Fibroblast of the aortic adventitia (primary cell): ENCODE data around the gene PCBP3. TPM values are rescaled to one million over a fixed set of nuclear protein-coding genes. Genes with fewer than 3 reads are reported as not detected.
"Not testable (repeated sequence)": the region's sequence is repeated elsewhere in the genome, so short reads cannot be mapped to it uniquely, and the experiment has no call there.

Source experiments
- DNase-seq: peaks from one replicate; pipeline ENCODE4 v3.0.0-alpha.2; 2010; ENCODE audit warnings: low read depth
- H3K4me3 ChIP-seq: 2 replicates; pipeline ENCODE4 v1.5.1; 2011; ENCODE audit warnings: low read depth, mild to moderate bottlenecking, control low read depth, low read length, moderate library complexity
- CTCF ChIP-seq: IDR thresholded peaks from 2 replicates; pipeline ENCODE4 v1.5.1; 2011; ENCODE audit warnings: mild to moderate bottlenecking, low read length, control low read depth, inconsistent platforms; ENCODE audit not compliant: insufficient read depth
- total RNA-seq: library from RNA; depleted of rRNA; stranded (reverse); fragments of >200 nt; gene quantifications from 2 replicates; pipeline ENCODE4 v1.2.3, GENCODE V29; 2012; ENCODE audit warnings: low replicate concordance

Gene PCBP3
- total RNA-seq, 1 donor, result 1.2 TPM

- no peak for TF ChIP-seq CTCF
- no peak overlapping the region for H3K4me3 ChIP-seq
- no peak for DNase-seq
Measured at GRCh38 chr21:45607909-45608295, 35.6 kb upstream of the PCBP3 start.

- DNase-seq, H3K4me3 ChIP-seq: not testable (repeated sequence)
Measured at GRCh38 chr21:45608747-45609470, 34.6 kb upstream of the PCBP3 start.

GRCh38 chr21:45609616-45610015 is 33.9 kb upstream of the PCBP3 start:
- not testable (repeated sequence) for DNase-seq, H3K4me3 ChIP-seq

GRCh38 chr21:45611296-45611695 is 32.2 kb upstream of the PCBP3 start:
- no peak for TF ChIP-seq CTCF
- no peak for DNase-seq
- H3K4me3 ChIP-seq, result no peak overlapping the region

- H3K4me3 ChIP-seq, result no peak overlapping the region
- peak; percentile 50 for DNase-seq
- no peak for TF ChIP-seq CTCF
Measured at GRCh38 chr21:45611939-45612664, 31.4 kb upstream of the PCBP3 start.

- not testable (repeated sequence) for H3K4me3 ChIP-seq, DNase-seq
Measured at GRCh38 chr21:45612665-45613019, 30.9 kb upstream of the PCBP3 start.

GRCh38 chr21:45613396-45613795 is 30.1 kb upstream of the PCBP3 start:
- no peak for DNase-seq
- TF ChIP-seq CTCF, result no peak
- no peak overlapping the region for H3K4me3 ChIP-seq

GRCh38 chr21:45613881-45614280 is 29.6 kb upstream of the PCBP3 start:
- no peak overlapping the region for H3K4me3 ChIP-seq
- no peak for DNase-seq
- no peak for TF ChIP-seq CTCF
